Upper lobe of right lung (tissue), 1 donor: Measurements from ENCODE around the gene PLXNB2. TPM values are rescaled to one million over a fixed set of nuclear protein-coding genes. Genes with fewer than 3 reads are reported as not detected.

Source experiments
- ATAC-seq: fragments of 200-7000 bp; cut with Tn5 transposase; one replicate; pipeline ENCODE4 v1.9.1; 2020; ENCODE audit warnings: mild to moderate bottlenecking, moderate library complexity
- DNase-seq: peaks from one replicate; pipeline ENCODE4 v3.0.0-alpha.2; 2020
- H3K27ac ChIP-seq: fragments of 200-600 bp; one replicate; pipeline ENCODE4 v1.8.0; 2022
- H3K27me3 ChIP-seq: fragments of 200-600 bp; one replicate; pipeline ENCODE4 v1.8.0; 2022; ENCODE audit warnings: mild to moderate bottlenecking
- H3K36me3 ChIP-seq: fragments of 200-600 bp; one replicate; pipeline ENCODE4 v1.8.0; 2022
- H3K4me1 ChIP-seq: fragments of 200-600 bp; one replicate; pipeline ENCODE4 v1.8.0; 2022
- H3K4me3 ChIP-seq: fragments of 200-600 bp; one replicate; pipeline ENCODE4 v1.8.0; 2022; ENCODE audit warnings: mild to moderate bottlenecking
- H3K9me3 ChIP-seq: fragments of 200-600 bp; one replicate; pipeline ENCODE4 v1.8.0; 2022
- CTCF ChIP-seq: fragments of 200-600 bp; IDR thresholded peaks from one replicate; pipeline ENCODE4 v1.8.0; 2022; ENCODE audit warnings: antibody characterized with exemption
- intact Hi-C: fragments of 100-400 bp; cut with DNase I; formaldehyde crosslinking; loops from one replicate; pipeline ENCODE4 v1.11.0; 2022
- long read RNA-seq: library from polyadenylated mRNA; unstranded; transcript quantifications from one replicate; pipeline ENCODE4 v2.0.0, GENCODE V29; 2021
- total RNA-seq: library from RNA; stranded (reverse); fragmentation: NEBNext Ultra II Directional; extraction: Animal tissue kit (Norgen Biotek cat#: 25700); gene quantifications from one replicate; pipeline ENCODE4 v1.2.1, GENCODE V29; 2021
- donor health status: DM: no; HTN: yes; CAD: no; lungs with severe emphysema.

Gene PLXNB2
- 308 TPM for total RNA-seq
- long read RNA-seq, full-length matches to known transcripts: 15 of 342 reads
- long read RNA-seq, partial matches to known transcripts: 281 of 342 reads
- long read RNA-seq, other reads (novel, unspliced or antisense): 46 of 342 reads

DNA sequence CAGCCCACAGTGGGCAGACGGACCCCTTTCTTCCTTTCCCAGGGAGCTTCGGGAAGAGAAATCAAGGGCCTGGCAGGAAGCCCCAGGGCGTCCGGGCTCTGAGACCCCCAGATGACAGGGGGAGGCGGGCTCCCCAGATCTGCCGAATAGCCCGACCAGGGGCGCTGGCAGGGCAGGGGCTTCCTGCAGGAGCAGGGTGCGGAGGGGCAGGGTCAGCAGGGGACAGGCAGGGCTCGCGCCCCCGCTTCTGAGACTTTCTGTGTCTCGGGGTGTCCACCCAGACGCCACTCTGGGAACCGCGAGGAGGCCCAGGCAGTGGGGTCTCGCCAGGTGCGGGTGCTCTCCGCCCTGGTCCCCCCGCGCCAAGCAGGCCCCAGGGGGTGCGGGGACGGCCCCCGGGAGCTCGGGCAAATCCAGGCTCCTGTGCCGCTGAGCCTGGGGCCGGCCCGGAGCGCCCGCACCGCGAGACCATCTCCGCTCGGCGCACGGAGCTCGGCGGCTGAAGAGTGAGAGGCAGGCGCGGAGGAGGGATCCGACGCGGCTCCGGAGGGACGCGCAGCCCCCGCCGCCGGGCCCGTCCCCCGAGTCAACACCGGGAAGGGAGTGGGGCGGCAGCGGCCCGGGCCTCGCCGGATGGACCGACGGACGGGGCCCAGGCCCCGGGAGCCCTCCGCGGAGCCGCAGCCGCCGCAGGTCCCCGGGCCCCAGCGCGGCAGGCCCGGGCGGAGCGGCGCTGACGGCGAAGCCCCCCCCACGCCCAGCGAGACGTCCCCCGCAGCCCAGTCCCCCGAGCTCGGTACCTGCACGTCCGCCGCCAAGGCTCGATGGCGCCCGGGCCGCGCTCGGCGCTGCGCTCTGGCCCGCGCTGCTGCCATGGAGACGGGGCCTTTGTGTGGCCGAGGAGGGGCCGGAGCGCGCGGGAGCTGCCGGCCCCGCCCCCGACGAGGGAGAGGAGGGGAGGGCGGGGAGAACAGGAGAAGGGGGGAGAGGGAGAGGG lies at the start of gene PLXNB2:
TSS of gene PLXNB2 (minus strand) at position 894 of the 997 bp plus-strand sequence. CDS start 17,062 bp downstream, outside the sequence.
- Histone ChIP-seq H3K4me3 (peak within 1 kb of the TSS; percentile 85), H3K27me3 (no peaks in the 10 kb centered on the region), H3K36me3 (no peaks in the 10 kb centered on the region), H3K9me3 (no peaks in the 10 kb centered on the region), H3K27ac (peak within 1 kb of the TSS; percentile 95), H3K4me1 (peaks cover 60% of the 10 kb centered on the region)
- peak; percentile 92 for DNase-seq
- no peak for TF ChIP-seq CTCF
- intact Hi-C loops: no loop called here
- ATAC-seq: peak; percentile 54

- Histone ChIP-seq H3K27ac (no peak overlapping the region), H3K4me1 (peaks cover 4% of the 10 kb centered on the region), H3K27me3 (no peaks in the 10 kb centered on the region), H3K36me3 (peaks cover 22% of the 10 kb centered on the region), H3K9me3 (no peaks in the 10 kb centered on the region), H3K4me3 (no peak overlapping the region)
- ATAC-seq (no peak), DNase-seq (no peak)
- intact Hi-C loops: no loop called here
- no peak for TF ChIP-seq CTCF
Measured at GRCh38 chr22:50357222-50357621, 49.8 kb upstream of the PLXNB2 start.

DNA sequence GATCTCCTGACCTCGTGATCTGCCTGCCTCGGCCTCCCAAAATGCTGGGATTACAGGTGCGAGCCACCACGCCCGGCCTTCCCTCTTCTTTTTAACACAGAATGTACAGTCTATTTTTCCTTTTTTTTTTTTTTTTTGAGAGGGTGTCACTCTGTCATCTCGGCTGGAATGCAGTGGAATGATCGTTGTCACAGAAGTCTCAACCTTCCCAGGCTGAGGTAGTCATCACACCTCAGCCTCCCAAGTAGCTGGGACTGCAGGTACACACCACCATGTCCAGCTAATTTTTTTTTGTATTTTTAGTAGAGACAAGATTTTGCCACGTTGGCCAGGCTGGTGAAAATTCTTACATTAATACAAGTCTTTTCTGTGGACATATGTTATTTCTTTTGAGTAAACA lies 48.7 kb upstream of the PLXNB2 start:
- ATAC-seq: no peak
- intact Hi-C loops: no loop called here

DNA sequence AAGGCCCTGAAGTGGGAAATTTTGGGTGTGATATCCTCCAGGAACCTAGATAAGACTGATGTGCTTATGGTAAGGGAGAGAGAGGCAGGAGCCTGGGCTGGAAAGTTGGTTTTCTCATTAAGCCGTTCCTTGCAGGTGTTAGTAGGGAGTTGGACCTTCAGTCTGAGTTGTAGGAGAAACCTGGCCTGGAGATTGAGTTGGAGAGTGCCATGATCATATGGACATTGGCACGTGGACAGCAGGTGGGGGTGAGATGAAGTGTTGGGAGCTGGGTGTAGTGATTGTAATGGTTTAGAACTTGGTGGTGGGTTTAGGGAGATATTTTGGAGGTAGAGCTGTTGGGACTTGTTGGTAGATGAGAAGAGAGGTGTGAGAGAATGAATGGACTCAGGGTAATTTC lies 40.6 kb upstream of the PLXNB2 start:
- Histone ChIP-seq H3K4me3 (no peak overlapping the region), H3K4me1 (no peaks in the 10 kb centered on the region), H3K27ac (no peak overlapping the region), H3K27me3 (no peaks in the 10 kb centered on the region), H3K9me3 (no peaks in the 10 kb centered on the region), H3K36me3 (peaks cover 13% of the 10 kb centered on the region)
- DNase-seq (no peak), ATAC-seq (no peak)
- TF ChIP-seq CTCF: no peak
- intact Hi-C loops: no loop called here

More for the DNA sequence above, 48.7 kb upstream of the PLXNB2 start:
- H3K4me1 ChIP-seq: peaks cover 4% of the 10 kb centered on the region
- H3K36me3 ChIP-seq: peaks cover 26% of the 10 kb centered on the region
- TF ChIP-seq CTCF: no peak
- H3K27ac ChIP-seq: no peak overlapping the region
- DNase-seq: no peak
- no peaks in the 10 kb centered on the region for H3K9me3 ChIP-seq
- H3K27me3 ChIP-seq: no peaks in the 10 kb centered on the region
- no peak overlapping the region for H3K4me3 ChIP-seq

- Histone ChIP-seq H3K36me3 (peaks cover 4% of the 10 kb centered on the region), H3K27me3 (no peaks in the 10 kb centered on the region), H3K27ac (no peak overlapping the region), H3K9me3 (no peaks in the 10 kb centered on the region), H3K4me3 (no peak overlapping the region), H3K4me1 (peaks cover 4% of the 10 kb centered on the region)
- TF ChIP-seq CTCF: no peak
- intact Hi-C loops: no loop called here
- DNase-seq (no peak), ATAC-seq (no peak)
Measured at GRCh38 chr22:50347157-50347556, 39.7 kb upstream of the PLXNB2 start.
